SK-N-MC (cell line): Measurements from ENCODE around the gene AUTS2.
A peak's percentile ranks its signal among the peaks of the same experiment; 100 is the strongest.

Experiments
- DNase-seq: peaks from one replicate; pipeline ENCODE4 v3.0.0-alpha.2; 2011; ENCODE audit warnings: low read depth, low spot score
- H3K27ac ChIP-seq: fragments of 200-600 bp; sonication (generic); 2 replicates; pipeline ENCODE4 v1.5.1; 2016; ENCODE audit warnings: mixed run types
- H3K36me3 ChIP-seq: fragments of 200-600 bp; sonication (generic); 2 replicates; pipeline ENCODE4 v1.6.1; 2017; ENCODE audit warnings: antibody characterized with exemption, low read length, mixed read lengths; ENCODE audit not compliant: insufficient read depth
- H3K4me3 ChIP-seq: fragments of 200-600 bp; sonication (generic); 2 replicates; pipeline ENCODE4 v1.5.1; 2016
- H3K9ac ChIP-seq: fragments of 200-600 bp; sonication (generic); 2 replicates; pipeline ENCODE4 v1.8.0; 2017; ENCODE audit warnings: mixed run types, mixed read lengths; ENCODE audit not compliant: insufficient read length
- H3K9me3 ChIP-seq: fragments of 200-600 bp; sonication (generic); 2 replicates; pipeline ENCODE4 v1.6.1; 2017; ENCODE audit warnings: low read depth, mild to moderate bottlenecking, antibody characterized with exemption, low read length, moderate library complexity, mixed read lengths
- EZH2 ChIP-seq: fragments of 200-600 bp; sonication (generic); IDR thresholded peaks from one replicate; pipeline ENCODE4 v1.6.1; 2017; ENCODE audit warnings: antibody characterized with exemption
- FOXP2 ChIP-seq: optimal IDR thresholded peaks from 2 replicates; pipeline ENCODE3; 2011; ENCODE audit warnings: mild to moderate bottlenecking, moderate library complexity; ENCODE audit not compliant: insufficient read depth; ENCODE audit errors: extremely low read length, control extremely low read depth
- POLR2AphosphoS5 ChIP-seq: IDR thresholded peaks from 2 replicates; pipeline ENCODE4 v1.6.1; 2012; ENCODE audit warnings: mild to moderate bottlenecking, low read depth, low read length, borderline replicate concordance

Gene AUTS2

GRCh38 chr7:69878591-69878990 is 280.3 kb downstream of the AUTS2 start:
- TF ChIP-seq FOXP2: no peak
- no peak for TF ChIP-seq POLR2AphosphoS5
- TF ChIP-seq EZH2: no peak
- H3K36me3 ChIP-seq: no peaks in the 10 kb centered on the region
- DNase-seq: no peak
- no peaks in the 10 kb centered on the region for H3K9me3 ChIP-seq
- H3K27ac ChIP-seq: no peak overlapping the region
- H3K9ac ChIP-seq: no peak overlapping the region
- H3K4me3 ChIP-seq: no peak overlapping the region

DNA sequence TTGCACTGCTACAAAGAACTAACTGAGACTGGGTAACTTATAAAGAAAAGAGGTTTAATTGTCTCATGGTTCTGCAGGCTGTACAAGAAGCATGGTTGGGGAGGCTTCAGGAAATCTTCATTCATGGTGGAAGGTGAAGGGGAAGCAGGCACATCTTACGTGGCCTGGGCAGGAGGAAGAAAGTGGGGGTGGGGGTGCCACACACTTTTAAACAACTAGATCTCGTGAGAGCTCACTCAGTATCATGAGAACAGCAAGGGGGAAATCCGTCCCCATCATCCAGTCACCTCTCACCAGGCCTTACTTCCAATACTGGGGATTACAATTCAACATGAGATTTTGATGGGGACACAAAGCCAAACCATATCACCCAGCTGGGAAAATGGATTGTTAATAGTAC is 281.7 kb downstream of the AUTS2 start:
- no peak for DNase-seq
- Histone ChIP-seq H3K4me3 (no peak overlapping the region), H3K9me3 (no peaks in the 10 kb centered on the region), H3K27ac (no peak overlapping the region), H3K9ac (no peak overlapping the region), H3K36me3 (no peaks in the 10 kb centered on the region)
- TF ChIP-seq POLR2AphosphoS5 (no peak), FOXP2 (no peak), EZH2 (no peak)

DNA sequence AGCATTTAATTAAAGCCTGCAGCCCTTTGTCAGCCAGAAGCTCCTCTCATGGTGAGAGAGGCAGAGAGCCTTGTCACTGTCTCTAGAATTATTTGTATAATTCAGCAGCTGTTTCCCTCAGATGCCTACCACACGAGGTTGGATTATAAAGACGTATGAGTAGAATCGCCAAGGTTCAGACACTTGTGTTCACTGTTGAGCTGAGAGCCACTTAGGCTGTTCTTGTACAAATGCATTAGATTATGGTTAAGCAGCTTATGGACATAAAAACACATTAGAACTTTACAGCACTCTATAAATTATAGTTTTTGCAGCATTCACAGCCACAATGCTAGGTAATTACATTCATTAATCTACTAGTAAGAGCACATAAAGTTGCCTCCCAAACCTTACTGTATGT is 282.6 kb downstream of the AUTS2 start:
- H3K36me3 ChIP-seq: no peaks in the 10 kb centered on the region
- H3K4me3 ChIP-seq: no peak overlapping the region
- no peak for DNase-seq
- no peaks in the 10 kb centered on the region for H3K9me3 ChIP-seq
- TF ChIP-seq FOXP2 (no peak), POLR2AphosphoS5 (no peak), EZH2 (no peak)
- no peak overlapping the region for H3K27ac ChIP-seq
- no peak overlapping the region for H3K9ac ChIP-seq

DNA sequence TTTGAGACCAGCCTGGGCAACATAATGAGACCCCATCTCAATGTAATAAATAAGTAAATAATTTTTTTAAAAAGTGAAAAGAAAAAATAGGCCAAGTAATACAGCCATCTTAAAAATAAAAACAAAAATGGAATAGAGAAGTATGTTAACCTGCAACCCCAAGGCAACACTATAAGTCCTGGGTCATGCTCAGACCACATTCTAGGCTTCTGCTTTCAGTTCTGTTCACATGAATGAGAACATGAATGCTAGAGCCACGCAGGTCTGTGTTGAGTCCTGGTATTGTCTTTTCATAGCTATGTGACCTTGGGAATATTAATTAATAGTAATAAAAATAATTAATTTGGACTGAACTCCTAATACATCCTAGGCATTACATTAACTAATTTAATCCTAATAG is 284.0 kb downstream of the AUTS2 start:
- no peaks in the 10 kb centered on the region for H3K9me3 ChIP-seq
- DNase-seq: no peak
- TF ChIP-seq POLR2AphosphoS5 (no peak), FOXP2 (no peak), EZH2 (no peak)

DNA sequence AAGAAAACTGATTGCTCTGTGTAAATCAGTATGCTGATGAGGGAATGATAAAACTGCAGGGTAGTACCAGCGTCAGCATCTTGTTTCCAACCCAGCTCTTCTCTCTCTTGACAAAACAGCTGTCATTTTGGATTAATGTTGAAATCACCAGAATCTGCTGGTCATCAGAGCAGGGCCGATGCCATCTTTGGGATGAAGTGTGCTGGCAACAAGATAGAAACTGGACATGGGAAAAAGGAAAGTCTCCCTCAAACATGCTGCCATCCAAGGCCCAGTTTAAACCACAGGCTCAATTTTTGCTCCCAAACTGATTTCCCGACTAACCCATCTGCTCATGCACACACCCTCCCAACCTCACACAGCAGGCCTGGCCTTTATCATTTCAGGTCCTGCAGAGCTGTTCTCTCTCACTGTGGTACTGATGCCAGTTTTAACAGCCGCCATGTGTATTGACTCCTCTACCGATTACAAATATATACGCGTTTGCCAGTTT is 285.2 kb downstream of the AUTS2 start:
- Histone ChIP-seq H3K9me3 (no peaks in the 10 kb centered on the region), H3K4me3 (no peak overlapping the region), H3K27ac (no peak overlapping the region), H3K36me3 (no peaks in the 10 kb centered on the region), H3K9ac (no peak overlapping the region)
- no peak for DNase-seq
- TF ChIP-seq FOXP2: no peak
- no peak for TF ChIP-seq POLR2AphosphoS5
- TF ChIP-seq EZH2: no peak

More for the DNA sequence above, 284.0 kb downstream of the AUTS2 start:
- Histone ChIP-seq H3K36me3 (no peaks in the 10 kb centered on the region), H3K27ac (no peak overlapping the region), H3K9ac (no peak overlapping the region), H3K4me3 (no peak overlapping the region)

DNA sequence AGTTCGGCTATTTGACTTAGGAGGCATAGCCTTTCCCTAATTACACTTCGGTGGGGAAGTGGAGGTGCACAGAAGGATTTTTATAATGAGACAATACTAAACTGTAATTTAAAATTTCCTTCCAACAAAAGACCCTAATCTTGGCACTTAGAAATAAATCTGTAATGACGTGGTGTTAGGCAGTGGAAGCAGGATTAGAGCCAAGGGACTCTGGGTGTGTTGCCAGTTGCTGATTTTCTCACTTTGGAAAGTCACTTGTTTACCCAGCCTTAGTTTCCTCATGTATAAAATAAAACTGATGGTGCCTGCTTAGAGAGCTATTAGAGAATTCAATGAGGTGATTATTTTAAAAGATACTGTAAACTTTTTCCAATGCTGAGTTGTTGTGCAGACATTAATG is 287.2 kb downstream of the AUTS2 start:
- no peak overlapping the region for H3K4me3 ChIP-seq
- no peak for DNase-seq
- no peak overlapping the region for H3K27ac ChIP-seq
- H3K9me3 ChIP-seq: no peaks in the 10 kb centered on the region
- no peak overlapping the region for H3K9ac ChIP-seq
- no peaks in the 10 kb centered on the region for H3K36me3 ChIP-seq
- TF ChIP-seq EZH2: no peak
- no peak for TF ChIP-seq FOXP2

- Histone ChIP-seq H3K9me3 (no peaks in the 10 kb centered on the region), H3K4me3 (no peak overlapping the region), H3K27ac (no peak overlapping the region), H3K9ac (no peak overlapping the region), H3K36me3 (no peaks in the 10 kb centered on the region)
- no peak for DNase-seq
- TF ChIP-seq EZH2 (no peak), FOXP2 (no peak), POLR2AphosphoS5 (no peak)
Observed at GRCh38 chr7:69889338-69889975, 291.2 kb downstream of the AUTS2 start.

- Histone ChIP-seq H3K9me3 (no peaks in the 10 kb centered on the region), H3K27ac (no peak overlapping the region), H3K4me3 (no peak overlapping the region), H3K36me3 (no peaks in the 10 kb centered on the region), H3K9ac (no peak overlapping the region)
- TF ChIP-seq EZH2: no peak
- no peak for TF ChIP-seq POLR2AphosphoS5
- TF ChIP-seq FOXP2: no peak
- peak; percentile 2 for DNase-seq
Observed at GRCh38 chr7:69889976-69890351, 291.7 kb downstream of the AUTS2 start.

DNA sequence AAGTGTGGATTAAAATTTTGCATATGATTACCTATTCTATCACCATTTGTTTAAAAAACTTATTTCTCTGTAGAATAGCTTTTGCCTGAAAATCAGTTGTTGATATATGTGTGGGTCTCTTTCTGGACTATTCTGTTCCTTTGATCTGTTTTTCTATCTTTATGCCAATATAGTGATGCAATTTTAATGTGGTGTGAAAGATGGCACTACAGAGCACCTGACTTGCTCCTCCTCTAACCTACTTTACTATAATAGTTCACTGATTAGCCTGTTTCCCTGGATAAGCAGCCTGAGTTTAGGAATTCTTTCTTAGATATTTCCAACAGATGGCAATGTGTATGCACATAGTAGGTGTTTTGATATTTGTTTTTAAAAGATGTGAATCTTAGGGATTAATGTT is 294.5 kb downstream of the AUTS2 start:
- Histone ChIP-seq H3K4me3 (no peak overlapping the region), H3K27ac (no peak overlapping the region), H3K9me3 (no peaks in the 10 kb centered on the region), H3K36me3 (no peaks in the 10 kb centered on the region), H3K9ac (no peak overlapping the region)
- no peak for DNase-seq
- no peak for TF ChIP-seq EZH2
- no peak for TF ChIP-seq POLR2AphosphoS5
- TF ChIP-seq FOXP2: no peak
